SW480 (cell line): Measurements from ENCODE around the gene INCA1.
"Not testable (repeated sequence)": the region's sequence is repeated elsewhere in the genome, so short reads cannot be mapped to it uniquely, and the experiment has no call there.

Experiments
- DNase-seq: peaks from one replicate; pipeline ENCODE4 v3.0.0-alpha.2; 2016; ENCODE audit warnings: low spot score

The INCA1 gene, protein sequence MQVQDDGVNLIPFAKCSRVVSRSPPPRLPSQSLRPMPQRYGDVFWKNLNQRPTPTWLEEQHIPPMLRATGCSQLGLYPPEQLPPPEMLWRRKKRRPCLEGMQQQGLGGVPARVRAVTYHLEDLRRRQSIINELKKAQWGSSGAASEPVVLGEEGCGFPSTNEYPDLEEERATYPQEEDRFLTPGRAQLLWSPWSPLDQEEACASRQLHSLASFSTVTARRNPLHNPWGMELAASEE

DNA sequence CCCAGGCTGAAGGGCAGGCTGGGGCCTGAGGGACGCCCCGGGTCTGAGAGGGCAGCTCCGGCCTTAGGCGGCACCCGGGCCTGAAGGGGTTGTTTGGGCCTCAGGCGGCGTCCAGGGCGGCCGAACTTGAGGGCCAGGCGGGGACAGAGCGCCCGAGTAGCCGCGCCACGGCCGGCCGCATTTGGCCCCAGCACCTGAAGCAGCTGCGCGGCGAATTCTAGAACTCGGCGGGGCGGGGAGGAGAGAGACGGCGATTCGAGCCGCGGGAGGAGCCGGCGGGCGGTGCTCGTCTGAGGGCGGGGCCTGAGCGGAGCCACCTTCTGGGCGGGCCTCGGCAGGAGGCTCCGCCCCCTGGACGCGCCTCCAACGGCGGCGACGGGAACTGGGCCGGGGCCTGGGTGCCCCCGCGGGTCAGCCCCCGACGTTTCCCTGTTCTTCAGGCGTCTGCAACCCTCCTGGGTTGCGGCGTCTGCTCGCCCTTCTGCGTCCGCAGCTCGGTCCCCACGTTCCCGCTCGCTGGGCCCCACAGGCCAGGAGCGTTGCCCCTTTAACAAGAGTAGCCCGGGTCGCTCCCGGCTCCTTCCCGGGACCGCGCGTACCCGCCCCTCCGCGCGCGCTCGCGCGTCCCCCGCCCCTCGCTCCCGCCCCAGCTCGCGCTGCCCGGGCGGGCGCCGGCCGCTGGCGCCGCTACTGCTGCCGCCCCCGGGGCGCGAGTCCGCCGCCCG, at the start of gene INCA1, which contains the start of gene KIF1C:
TSS of gene INCA1 (minus strand) at position 221 of the 725 bp plus-strand sequence. CDS start 3,085 bp downstream, outside the sequence.
TSS of gene KIF1C (plus strand) at position 649 of the 725 bp plus-strand sequence. CDS start 2,297 bp downstream, outside the sequence.
- DNase-seq: peak; percentile 87

- no peak for DNase-seq
Observed at GRCh38 chr17:5045496-5045895, 48.2 kb upstream of the INCA1 start.

- no peak for DNase-seq
Observed at GRCh38 chr17:5044630-5045029, 47.3 kb upstream of the INCA1 start.

DNA sequence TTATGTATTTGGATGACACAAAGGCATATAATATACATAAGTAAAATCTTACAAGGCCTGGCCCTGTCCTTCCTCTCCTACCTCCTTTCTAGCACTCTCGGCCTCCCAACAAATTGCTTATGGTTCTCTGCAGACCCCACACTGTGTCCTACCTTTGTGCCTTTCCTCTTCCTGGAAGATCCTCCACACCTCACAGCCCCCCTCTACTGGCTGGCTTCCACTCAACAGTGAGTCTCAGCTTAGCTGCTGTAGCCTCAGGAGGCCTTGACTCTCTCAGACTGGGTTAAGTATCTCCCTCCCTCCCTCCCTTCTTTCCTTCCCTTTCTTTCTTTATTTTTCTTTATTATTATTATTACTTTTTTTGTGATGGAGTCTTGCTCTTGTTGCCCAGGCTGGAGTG, 46.2 kb upstream of the INCA1 start:
- no peak for DNase-seq

DNA sequence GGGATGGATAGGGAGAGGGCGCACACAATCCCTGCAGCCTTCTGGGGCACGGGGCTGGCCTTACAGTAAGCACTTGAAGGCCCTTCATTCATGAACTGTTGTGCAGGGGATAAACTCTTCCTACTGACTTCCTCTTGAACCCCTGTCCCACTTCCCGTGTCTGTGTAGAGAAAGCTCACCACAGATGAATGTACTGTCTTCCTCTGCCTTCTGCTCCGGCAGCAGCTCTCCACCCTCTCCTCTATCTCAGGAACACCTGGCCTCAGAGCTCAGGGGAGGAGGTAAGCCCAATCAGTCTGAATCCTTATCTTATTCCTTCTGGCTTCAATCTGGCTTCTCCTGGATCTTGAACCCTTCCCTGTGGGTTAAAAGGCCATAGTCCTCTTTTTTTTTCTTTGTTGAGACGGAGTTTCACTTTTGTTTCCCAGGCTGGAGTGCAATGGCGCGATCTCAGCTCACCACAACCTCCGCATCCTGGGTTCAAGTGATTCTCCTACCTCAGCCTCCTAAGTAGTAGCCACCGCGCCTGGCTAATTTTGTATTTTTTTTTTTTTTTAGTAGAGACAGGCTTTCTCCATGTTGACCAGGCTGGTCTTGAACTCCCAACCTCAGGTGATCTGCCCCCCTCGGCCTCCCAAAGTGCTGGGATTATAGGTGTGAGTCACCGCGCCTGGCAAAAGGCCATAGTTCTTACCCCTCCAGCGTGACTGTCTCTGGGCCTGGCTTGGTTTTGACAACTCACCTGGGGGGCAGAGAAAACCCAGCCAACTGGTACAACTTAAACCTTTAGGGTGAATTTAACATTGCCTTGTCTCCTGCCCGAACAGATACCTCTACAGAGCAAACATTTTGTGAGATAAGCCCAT, 45.1 kb upstream of the INCA1 start:
- DNase-seq: no peak

DNA sequence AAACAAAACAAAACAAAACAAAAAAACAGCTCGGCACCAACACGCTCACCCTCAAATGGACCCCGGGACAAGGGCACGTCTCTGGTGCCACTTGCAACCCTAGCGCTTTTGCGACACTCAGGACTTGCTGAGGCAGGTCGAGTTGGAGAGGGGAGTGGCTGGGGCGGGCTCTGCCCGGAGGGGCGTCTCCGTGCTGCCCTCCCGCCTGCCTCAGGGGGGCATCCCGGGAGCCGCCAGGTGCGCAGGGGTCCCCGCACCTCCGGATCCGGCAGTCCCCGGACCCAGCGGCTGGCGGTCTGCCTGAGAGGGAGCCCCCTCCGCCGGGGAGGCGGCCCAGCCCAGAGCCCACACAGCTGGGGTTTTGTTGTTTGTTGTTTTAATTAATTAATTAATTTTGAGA, 38.0 kb upstream of the INCA1 start, which contains the start of gene SLC52A1:
TSS of gene SLC52A1 (minus strand) at position 112 of the 400 bp plus-strand sequence. CDS start 820 bp downstream, outside the sequence.
- no peak for DNase-seq

- DNase-seq: no peak
Observed at GRCh38 chr17:5034651-5035050, 37.3 kb upstream of the INCA1 start.

- DNase-seq: no peak
Observed at GRCh38 chr17:5034063-5034462, 36.7 kb upstream of the INCA1 start.

DNA sequence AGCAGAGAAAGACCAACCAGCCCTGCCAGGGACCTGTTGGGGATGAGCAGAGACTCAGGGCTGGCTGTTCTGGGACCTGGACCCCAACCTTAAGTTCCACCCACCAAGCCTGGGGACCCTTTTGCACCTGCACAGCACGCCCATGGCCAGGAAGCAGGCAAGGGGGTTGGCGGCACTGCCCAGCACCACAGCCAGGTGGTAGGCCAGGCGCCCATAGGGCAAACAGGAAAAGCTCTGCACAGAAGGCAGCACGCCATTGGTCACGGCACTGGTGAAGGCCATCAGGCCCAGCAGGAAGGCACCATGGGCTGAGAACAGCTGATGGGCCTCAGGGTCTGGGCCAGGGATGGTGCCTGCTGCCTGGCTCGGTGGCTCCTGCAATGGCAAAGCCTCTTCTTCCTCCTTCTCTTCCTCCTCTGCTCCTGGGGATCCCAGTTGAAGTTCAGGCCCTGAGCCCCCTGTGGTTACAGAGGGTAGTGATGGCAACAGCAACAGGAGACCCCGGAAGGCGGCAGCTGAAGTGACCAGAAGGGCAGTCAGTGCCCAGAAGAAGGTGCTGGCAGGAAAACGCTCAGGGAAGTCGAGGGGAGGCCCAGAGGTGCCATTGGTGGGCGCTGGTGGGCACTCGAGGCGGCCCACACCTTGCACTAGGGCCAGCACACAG, 36.2 kb upstream of the INCA1 start:
- no peak for DNase-seq

GRCh38 chr17:5032865-5033264, 35.5 kb upstream of the INCA1 start:
- no peak for DNase-seq

GRCh38 chr17:5031365-5032082, 34.2 kb upstream of the INCA1 start:
- peak; percentile 61 for DNase-seq

DNA sequence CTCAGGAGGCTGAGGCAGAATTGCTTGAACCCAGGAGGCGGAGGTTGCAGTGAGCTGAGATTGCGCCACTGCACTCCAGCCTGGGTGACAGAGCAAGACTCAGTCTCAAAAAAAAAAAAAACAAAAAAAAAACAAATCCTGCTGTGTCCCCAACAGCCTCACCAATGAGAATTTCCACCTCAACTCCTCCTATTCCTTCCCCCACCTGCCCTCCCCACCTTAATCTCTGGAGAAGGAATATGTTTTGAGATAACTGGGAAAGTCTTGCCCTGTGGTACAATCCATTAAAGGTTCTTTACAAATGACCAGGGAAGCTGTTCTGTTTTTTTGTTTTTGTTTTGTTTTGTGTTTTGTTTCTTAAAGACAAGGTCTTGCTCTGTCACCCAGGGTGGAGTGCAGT, 32.8 kb upstream of the INCA1 start:
- DNase-seq: not testable (repeated sequence)

- DNase-seq: no peak
Observed at GRCh38 chr17:5027916-5028315, 30.6 kb upstream of the INCA1 start.

DNA sequence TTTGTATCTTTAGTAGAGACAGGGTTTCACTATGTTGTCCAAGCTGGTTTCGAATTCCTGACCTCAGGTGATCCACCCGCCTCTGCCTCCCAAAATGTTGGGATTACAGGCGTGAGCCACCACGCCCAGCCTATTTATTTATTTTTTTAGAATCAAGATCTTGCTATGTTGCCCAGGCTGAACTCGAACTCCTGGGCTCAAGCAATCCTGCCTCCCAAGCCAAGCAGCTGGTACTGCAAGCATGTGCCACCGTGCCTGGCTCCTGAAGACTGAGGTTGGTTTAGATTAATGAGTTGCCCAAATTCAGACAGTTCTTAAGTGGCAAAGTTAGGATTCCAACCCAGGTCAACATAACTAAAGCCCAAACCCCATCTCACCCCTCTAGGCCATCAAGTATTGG, 30.0 kb upstream of the INCA1 start:
- no peak for DNase-seq

DNA sequence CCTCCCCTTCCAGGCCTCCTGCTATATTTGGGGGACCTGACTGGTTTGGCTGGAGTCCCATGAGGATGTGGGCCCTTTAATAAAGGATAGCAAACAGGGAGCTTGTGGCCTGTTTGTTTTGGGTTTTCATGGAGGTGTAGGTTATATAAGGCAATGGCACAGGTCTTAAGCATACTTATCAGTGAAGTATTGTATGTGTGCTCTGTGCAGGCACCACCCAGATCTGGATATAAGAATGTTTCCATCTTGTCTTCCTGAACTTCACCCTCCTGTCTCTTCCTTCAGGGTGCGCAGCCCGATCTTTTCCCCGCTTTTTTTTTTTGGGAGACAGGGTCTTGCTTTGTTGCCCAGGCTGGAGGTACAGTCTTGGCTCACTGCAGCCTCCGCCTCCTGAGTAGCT, 27.3 kb upstream of the INCA1 start:
- no peak for DNase-seq

DNA sequence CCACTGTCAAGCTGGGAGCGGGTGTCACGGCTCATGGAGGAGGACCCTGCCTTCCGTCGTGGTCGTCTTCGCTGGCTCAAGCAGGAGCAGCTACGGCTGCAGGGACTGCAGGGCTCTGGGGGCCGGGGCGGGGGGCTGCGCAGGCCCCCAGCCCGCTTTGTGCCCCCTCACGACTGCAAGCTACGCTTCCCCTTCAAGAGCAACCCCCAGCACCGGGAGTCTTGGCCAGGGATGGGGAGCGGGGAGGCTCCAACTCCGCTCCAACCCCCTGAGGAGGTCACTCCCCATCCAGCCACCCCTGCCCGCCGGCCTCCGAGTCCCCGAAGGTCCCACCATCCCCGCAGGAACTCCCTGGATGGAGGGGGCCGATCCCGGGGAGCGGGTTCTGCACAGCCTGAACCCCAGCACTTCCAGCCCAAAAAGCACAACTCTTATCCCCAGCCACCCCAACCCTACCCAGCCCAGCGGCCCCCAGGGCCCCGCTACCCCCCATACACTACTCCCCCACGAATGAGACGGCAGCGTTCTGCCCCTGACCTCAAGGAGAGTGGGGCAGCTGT, 26.3 kb upstream of the INCA1 start:
- no peak for DNase-seq

DNA sequence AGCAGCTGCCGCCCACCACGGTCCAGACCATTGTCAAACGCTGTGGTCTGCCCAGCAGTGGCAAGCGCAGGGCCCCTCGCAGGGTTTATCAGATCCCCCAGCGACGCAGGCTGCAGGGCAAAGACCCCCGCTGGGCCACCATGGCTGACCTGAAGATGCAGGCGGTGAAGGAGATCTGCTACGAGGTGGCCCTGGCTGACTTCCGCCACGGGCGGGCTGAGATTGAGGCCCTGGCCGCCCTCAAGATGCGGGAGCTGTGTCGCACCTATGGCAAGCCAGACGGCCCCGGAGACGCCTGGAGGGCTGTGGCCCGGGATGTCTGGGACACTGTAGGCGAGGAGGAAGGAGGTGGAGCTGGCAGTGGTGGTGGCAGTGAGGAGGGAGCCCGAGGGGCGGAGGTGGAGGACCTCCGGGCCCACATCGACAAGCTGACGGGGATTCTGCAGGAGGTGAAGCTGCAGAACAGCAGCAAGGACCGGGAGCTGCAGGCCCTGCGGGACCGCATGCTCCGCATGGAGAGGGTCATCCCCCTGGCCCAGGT, 24.9 kb upstream of the INCA1 start:
- no peak for DNase-seq

- DNase-seq: no peak
Observed at GRCh38 chr17:5020502-5021023, 23.2 kb upstream of the INCA1 start.

DNA sequence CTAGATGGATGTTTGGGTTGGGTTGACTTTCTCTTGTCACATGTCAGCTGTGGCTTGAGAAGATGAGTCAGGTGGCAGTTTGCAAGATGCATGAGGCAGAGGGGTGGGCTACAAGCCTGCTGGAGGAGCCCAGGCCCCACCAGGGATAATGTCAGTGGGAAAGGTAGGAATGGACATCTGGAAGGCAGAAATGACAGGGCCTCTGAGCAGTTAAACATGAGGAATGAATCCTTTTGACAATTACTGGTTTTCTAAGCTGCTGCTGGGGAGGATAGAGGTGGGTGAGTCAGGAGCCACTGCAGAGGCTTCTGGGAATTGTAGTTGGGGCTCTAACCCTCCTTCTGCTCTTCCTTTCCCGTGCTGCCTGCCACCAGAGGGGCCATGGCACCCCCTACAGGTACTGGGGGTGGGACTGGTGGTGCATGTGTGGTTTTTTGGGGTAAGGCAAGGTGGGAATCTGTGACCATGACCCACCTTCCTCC, 22.2 kb upstream of the INCA1 start:
- DNase-seq: no peak

- no peak for DNase-seq
Observed at GRCh38 chr17:5014357-5014756, 17.0 kb upstream of the INCA1 start.
